SU-DHL-6 (cell line): ENCODE data around the gene NCAPH2.

ENCODE experiments used
- EZH2phosphoT487 ChIP-seq: fragments of 200-600 bp; sonication (generic), shearing (Covaris generic); conservative IDR thresholded peaks from 2 replicates; pipeline ENCODE4 v1.6.1; 2018; ENCODE audit warnings: mild to moderate bottlenecking, antibody characterized with exemption, low read length, moderate library complexity, mixed read lengths
- TF ChIP-seq, protein P1 (sequence below): fragments of 200-600 bp; sonication (generic); IDR thresholded peaks from one replicate; pipeline ENCODE4 v1.5.1; 2017; ENCODE audit warnings: antibody characterized with exemption, mild to moderate bottlenecking, low read length, moderate library complexity; ENCODE audit not compliant: insufficient read depth, poor library complexity, severe bottlenecking

DNA sequence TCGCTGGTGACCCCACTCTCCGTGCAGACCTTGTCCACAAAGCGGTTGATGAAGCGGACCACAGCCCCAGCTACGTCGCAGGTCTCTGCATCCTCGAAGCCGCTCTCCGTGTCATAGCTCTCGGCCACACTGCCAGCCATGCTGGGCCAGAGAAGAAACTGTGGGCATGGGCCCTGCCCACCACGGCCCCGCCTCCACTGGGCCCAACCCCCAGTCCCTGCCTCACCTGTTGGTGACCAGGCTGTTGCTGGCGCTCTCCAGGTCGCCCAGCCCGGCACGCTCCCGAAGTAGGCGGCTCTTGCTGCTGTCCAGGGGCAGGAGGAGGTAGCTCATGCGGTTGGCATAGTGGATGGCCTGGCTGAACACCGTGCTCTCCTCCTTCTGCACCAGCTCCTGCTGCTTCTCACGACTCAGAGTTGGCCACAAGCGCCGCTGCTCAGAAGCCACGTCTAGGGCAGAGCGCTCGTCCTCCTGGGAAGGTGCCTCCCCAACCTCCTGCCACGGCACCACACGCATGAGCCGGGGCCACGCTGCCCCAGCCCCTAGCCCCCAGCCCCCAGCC, 46.0 kb upstream of the NCAPH2 start:
- TF ChIP-seq, protein P1, sequence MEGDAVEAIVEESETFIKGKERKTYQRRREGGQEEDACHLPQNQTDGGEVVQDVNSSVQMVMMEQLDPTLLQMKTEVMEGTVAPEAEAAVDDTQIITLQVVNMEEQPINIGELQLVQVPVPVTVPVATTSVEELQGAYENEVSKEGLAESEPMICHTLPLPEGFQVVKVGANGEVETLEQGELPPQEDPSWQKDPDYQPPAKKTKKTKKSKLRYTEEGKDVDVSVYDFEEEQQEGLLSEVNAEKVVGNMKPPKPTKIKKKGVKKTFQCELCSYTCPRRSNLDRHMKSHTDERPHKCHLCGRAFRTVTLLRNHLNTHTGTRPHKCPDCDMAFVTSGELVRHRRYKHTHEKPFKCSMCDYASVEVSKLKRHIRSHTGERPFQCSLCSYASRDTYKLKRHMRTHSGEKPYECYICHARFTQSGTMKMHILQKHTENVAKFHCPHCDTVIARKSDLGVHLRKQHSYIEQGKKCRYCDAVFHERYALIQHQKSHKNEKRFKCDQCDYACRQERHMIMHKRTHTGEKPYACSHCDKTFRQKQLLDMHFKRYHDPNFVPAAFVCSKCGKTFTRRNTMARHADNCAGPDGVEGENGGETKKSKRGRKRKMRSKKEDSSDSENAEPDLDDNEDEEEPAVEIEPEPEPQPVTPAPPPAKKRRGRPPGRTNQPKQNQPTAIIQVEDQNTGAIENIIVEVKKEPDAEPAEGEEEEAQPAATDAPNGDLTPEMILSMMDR, result no peak
- no peak for TF ChIP-seq EZH2phosphoT487
